GM18517 (cell line): Measurements from ENCODE around the gene CBX6.
"Not testable (repeated sequence)": the region's sequence is repeated elsewhere in the genome, so short reads cannot be mapped to it uniquely, and the experiment has no call there.

Experiments used
- ATAC-seq: cut with Tn5 transposase; IDR thresholded peaks from one replicate; pipeline ENCODE4 v1.9.1; 2021; ENCODE audit warnings: mild to moderate bottlenecking, moderate library complexity; ENCODE audit not compliant: unreplicated experiment

Gene CBX6

DNA sequence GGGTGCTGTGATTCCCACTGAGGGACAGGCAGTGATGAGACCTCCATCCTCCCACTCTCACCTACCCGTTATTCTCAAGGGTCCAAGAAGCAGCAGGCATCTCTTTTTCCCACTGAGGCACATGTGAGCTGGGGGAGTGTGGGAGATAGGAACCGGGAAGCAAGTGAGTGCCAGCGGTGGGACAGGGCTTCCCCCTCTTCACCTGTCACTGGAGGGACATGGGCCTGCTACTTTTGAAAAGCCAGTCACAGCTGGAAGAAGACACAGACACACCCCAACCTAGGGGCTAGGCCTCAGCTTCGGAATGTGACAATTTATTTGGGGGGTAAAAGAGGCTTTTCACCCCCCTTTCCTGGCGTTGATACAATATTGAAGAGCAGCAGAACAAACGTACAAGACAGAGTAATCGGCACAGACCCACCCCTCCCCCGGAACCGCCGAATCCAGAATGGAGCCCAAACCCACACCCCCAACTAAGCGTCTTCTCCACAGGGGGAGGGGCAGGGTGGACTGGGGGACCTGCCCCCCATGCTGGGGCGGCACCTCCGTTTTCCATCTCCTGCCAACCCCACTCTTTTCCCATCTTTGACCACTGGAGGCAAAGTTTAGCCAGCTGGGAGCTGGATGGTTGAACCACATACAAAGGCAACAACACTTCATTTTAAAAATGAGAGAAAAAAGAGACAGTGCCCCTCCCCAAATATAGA, 10.7 kb downstream of the CBX6 start:
- ATAC-seq = no peak

DNA sequence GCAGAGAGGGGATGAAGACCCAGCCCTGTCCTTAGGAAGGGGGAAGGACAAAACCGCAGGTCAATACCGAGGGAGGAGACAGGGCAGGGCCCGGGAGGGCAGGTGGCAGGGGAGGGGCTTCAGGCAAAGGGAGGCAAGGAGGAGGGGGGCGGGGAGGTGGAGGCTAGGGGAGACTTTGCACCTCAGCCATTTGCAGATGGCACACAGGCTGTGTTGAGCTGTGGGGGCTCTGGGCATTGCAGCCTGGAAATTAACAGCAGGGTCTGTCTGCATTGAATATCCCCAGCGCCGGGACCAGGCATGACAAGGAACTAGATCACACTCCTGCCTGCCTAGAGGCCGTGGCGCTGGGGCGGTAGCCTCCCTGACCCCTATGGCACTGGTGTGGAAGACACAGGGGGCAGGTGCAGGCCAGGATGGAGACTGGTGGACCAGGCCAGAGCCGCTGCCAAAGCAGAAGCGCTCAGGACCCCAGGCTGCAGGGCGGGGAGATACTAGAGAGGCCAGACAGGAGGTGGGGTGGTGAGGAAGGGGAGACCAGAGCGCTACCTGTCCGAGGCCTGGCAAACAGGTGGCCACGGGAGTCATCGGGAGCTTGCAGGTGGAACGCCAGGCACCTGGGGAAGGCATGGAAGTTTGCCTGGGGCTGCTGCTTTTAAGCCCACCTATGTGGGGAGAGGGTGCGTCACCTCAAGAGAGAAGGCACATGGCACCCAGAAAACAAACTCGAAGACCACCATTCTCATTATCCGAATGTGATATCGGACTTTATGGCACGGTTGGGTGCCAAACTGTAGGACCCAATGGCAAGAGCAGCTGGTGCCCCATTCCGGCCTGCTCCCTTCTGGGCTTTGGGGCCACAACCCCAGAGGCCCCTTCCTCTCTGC, 11.5 kb downstream of the CBX6 start:
- no peak for ATAC-seq

DNA sequence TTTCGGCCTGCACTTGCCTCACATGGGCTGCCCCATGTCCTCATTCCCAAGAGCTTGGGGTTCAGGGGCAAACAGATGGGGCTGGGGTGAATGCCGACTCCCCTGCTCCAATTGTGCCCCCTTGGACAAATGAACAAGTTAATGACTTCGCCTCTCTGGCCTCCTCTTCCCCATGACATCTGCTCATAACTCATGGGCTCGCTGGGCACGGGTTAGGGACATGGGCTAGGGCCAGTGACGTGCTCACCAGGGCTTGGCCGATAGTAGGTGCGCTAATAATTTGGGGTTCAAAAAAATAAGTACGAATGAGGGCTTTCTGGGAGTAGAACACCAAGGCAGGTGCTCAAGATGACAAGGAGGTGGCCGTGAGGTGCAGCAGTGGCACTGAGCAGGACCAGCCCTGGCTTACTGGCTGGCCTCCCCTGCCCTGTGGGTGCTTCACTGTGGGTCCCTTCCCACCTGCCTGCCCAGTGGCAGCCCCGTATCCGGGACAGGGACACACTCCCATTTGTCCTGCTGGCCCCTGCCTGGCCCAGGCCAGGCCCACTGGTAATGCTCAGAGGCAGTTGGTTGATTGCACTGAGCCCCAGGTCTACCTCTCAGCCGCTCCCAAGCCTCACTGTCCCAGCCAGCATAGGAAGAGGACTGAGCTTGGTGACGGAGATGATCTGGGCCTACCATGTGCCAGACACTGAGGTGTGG, 12.3 kb downstream of the CBX6 start:
- no peak for ATAC-seq

DNA sequence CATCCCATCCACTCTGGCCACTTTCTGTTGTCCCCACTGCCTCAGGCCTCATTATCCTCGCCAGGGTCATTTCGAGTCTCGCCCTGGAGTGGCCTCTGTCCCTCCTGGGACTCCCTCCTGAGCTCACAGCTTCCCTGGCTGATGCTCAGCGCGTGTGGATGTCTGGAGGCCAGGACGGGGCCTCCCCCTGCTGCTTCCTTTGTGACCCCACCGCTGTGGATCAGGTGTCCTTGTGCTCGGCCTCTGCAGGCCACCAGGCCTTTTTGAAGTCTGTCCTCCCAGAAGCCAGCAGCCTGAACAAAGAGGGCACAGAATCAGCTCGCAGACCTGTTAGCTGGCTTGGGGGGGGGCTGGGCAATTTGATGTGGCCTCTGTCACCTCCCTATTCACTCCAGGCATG, 13.5 kb downstream of the CBX6 start:
- ATAC-seq = no peak

DNA sequence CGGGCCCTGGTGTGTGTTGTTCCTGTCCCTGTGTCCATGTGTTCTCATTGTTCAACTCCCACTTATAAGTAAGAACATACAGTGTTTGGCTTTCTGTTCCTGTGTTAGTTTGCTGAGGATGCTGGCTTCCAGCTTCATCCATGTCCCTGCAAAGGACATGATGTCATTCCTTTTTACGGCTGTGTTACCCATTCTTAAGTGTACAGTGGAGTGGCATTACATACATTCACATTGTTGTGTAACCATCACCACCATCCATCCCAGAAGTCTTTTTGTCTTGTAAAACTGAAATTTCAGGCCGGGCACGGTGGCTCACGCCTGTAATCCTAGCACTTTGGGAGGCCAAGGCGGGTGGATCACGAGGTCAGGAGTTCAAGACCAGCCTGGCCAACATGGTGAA, 17.5 kb downstream of the CBX6 start:
- ATAC-seq = not testable (repeated sequence)

DNA sequence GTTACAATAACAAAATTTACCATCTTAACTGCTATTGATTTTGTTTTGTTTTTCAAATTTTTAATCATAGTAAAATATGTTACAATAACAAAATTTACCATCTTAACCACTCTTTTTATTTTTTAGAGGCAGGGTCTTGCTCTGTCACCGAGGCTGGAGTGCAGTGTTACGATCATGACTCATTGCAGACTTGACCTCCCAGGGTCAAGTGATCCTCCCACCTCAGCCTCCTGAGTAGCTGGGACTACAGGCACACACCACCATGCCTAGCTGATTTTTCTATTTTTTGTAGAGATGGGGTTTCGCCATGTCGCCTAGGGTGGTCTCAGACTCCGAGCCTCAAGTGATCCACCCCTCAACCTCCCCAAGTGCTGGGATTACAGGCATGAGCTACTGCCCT, 18.1 kb downstream of the CBX6 start:
- not testable (repeated sequence) for ATAC-seq

DNA sequence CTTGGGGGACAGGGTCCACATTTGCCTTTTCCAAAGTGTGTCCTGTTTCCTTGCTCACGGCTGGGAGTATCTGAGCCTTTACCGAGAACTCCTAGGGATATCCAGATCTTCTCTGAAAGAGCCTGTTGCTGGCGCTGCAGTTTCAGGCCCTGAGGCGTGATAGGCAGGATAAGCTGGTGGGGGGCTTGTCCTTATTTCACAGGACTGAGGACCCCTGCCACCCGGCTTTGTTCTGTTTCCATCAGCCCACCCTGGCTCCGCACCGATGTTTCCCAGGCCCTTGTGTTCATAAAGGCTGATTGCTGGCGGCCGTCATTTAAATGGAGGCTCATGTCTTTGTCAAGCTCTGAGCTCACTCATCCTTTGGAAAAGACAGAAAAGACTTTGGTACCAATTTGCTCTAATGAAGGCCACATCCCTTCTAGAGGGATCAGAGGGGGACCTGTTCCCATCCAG, 18.8 kb downstream of the CBX6 start:
- ATAC-seq = no peak

DNA sequence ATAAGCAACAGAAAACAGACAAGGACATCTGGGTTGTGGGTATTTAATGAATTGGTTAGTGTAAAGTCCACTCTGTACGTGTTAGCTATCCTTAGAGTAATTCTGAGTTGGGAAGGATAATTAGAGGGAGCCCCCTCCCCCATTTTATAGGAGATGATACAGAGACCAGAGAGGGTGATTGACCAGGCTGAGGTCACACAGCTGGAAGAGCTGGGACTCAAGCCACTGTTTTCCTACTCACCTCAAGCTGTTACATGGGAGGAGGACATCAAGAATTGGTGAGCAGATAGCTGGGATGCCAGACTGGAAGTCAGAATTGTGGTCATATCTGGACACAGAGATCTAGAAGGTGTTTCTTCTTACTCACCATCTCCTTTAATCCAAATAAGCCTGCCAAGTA, 19.5 kb downstream of the CBX6 start:
- ATAC-seq = no peak

DNA sequence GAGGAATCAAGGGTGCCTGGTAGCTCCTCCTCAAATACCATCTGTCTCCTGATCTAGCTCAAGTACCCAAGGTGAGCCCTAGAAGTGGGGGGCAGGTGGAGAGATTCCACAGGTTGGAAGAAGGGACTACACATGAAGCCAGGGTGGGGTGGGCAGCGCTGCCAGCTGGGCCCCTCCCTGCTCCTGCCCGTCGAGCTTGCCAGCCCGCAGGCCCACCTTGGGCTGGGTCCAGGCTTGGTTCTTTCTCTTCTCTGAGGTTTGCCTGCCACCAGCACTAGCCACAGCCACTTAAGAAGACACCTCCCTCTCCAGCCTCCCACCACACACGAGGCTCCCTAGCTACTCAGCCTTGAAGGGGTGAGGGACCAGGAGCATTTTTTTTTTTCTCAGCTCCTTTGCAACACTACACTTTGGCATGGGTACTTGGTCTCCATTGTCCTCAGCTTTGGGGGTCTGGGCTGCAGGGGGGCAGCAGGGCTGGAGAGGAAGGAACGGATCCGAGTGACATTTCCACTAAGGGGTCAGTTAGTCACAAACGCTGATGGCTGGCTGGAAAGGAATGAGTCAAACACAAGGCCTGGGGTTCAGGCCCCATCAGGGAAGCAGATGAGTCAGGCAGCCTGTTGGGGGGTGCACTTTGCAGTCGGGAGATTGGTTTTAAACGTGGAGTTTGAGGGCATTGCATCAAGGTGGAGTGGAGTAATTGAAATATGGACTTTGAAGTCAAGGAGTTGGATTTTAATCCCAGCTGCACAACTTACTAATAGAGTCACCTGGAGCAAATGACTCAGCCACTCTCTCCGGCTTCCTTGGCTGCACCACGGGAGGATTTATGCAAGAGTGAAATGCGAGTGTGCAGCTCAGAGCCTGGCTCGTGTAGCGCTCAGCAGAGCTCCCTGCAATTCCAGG, 20.8 kb downstream of the CBX6 start:
- ATAC-seq = no peak

DNA sequence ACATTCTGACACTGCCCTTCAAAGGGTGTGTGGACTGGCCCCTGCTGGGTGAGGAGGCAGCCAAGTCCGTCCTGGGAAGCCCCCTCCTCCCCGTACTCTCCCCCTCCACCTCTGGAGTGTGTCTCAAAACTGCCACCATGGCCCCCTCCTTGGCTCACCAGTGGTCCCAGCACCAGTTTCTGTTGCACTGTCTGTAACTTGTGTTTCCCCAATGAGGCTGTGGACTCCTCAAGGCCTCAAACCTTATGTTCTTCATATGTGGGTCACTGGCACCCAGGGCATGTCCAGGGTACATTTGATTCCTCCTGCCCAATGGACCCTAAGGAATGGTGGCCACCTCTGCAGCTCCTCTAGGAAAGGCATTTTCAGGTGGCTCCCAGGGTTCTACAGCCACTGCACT, 21.6 kb downstream of the CBX6 start:
- no peak for ATAC-seq

DNA sequence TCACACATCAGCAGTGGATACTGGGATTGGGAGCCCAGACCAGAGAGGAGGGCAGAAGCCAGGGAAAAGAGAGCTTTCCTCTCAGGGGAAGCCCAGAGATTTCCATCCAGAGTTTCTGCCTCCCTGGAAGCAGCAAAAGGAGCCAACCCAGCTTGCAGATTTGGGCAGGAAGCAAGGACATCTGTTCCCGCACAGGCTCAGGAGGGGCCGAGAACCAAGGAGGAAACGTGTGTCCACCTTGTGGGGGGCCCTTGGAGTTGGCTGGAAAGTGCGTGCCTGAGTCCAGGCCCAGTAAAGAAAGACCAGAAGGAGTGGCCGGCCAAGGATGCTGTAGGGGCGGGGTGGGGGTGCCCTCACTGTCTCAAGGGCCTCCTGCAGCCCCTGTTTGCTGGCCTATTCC, 22.2 kb downstream of the CBX6 start:
- no peak for ATAC-seq

DNA sequence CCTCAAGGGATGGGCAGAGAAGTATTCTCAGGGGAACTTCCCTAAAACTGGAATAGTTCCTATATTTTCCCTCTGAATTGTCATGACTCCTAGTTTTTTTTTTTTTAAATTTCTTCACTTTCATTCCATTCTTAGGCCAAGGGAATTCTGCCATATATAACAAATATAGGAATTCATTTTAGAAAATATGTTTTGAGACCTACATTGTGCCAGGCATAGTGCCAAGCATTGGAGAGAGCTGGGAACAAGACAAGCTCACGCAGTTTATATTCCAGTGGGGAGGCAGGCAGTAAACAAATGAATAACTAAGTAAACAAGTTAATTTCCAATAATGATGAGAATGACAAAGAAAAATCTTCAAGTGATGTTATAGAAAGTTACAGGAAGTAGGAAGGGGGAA, 25.6 kb downstream of the CBX6 start:
- no peak for ATAC-seq

DNA sequence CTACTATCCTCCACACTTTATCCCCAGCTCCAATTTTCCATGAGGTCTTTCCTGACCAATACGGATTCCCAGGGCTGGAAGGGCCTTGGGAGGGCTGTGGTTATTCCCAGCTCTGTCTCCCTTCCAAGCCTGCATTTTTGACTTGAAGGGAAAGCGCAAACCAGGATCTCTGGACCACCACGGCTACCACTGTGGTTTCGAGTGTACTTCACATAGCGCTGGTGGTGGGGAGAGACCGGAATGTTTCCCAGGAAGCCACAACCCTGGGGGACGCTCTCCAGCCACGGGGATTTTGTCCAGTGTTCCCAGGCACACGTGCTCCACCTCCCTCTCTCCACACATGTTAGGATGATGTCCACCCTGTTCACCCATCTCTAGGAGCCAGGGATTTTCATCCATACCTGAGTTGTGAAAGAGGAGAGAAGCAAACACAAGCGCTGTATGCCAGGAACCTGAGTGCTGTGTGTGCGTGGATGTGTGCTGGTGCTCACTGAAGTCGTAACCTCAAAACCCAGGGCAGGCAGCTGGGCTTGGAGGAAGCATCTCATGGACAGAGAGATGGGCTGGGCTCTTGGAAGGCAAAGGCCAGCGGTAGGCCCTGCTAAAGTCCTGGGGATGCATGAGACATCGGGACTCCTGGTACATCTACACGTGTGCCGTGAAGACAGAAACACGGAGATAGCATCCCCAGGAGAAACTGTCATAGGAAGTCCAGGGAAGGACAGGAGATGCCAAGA, 26.8 kb downstream of the CBX6 start:
- ATAC-seq = no peak

DNA sequence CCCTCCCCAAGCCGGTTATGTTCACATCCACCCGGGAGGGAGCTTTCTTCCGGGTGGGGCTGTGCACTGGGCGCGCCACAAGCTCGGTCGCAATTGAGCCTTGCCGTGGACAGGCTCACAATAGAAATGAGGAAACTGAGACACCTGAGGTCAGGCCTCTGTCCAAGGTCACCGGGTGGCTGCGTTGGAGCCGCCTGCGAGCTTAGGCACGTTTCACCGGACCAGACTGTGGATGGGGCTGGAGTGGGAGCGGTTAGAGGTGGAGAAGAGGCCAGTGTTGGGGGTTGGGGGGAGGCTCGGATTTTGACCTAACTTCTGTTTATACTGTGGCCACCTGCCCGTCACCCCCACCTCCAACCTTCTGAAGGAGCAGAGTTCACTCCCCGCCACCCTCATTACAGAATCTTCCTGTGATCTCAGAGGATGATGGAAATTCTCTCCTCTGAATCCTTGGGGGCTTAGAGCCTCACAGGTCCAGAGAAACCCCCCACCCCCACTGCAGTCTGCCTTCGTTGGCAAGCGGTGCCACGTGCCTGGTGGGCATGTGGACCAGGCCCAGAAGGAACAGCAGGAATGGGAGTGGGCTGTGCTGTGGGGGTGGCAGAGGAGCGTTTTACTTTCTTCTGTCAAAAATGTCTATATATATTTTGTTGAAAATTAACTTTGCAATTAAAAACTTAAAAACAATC, 27.6 kb downstream of the CBX6 start:
- no peak for ATAC-seq

DNA sequence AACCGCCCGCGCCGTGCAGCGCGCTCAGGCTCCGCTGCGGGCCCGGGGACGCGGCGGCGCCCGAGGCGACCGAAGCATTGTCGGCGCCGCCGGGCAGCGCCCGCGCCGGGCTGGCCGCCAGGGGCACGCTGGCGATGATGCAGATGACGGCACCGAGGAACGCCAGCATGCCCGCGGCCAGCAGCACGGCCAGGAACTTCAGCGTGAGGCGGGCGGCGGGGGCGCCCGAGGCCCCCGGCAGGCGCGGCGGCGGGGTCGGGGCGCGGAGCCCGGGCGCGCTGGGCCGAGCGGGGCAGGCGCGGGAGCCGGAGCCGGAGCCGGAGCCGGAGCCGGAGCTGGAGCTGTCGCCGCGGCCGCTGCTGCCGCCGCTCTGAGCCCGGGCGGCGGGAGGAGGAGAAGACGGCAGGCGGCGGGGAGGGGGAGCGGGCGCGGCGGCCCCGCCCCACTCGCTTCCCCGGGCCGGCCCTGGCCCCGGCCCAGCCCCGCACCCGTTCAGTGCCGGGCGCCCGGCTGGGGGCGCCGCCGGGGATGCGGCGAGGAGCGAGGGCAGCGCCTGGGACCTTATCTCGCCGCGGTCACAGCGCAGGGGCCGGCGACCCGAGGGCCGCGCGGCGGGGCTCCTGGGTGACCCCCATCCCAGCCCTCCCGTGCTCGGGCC, 28.2 kb downstream of the CBX6 start, which contains the start of gene NPTXR:
NPTXR (minus strand) TSS at position 372 of the 658 bp plus-strand sequence.
- ATAC-seq = no peak

DNA sequence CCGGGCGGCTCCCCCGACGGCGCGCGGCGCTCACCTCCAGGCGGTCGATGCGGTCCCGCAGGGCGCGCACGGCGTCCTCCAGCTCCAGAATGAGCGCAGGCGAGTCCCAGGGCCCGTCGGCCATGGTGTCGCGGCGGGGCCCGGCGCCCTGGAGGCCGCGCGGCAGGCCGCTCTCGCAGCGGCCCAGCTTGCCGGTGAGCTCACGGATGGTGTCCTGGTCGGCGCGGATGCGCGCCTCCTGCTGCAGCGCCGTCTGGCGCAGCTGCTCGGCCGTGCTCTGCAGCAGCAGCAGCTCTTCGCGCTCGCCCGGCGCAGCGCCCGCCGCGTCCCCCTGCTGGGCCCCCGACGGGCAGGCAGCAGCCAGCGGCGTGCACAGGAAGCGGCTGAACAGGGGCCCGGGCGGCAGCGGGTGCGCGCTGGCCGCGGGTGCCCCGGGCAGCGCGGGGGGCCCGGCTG, 28.8 kb downstream of the CBX6 start:
- no peak for ATAC-seq

DNA sequence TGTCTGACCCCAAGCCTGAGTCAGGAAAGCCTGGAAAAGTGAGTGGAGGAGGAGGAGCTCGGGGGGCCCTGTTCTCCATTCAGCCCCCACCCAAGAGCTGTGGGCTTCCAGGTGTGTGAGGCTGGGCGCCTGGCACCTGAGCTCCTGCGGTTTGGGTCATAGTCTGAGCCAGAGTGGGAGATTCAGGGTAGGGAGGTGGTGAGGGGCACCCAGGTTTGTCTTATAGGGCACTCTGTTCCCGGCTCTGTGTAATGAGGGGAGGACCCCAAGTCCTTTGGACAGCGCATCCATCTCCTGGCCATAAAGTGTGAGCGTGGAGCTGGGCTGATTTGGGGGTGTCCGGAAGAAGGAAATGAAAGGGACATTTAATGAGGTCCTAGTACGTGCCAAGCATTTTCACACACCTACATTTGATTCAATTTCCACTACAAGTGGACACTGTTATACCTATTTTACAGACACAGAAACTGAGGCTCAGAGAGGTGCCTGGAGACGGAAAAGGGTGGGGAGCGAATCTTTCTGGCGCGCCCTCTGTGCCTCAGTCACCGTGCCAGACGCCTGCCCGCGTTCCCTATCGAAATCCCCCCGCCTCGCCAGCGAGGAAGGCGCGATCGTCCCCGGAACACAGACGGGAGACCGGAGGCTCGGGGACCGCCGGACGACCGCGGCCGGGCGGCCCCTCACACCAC, 29.4 kb downstream of the CBX6 start:
- no peak for ATAC-seq

DNA sequence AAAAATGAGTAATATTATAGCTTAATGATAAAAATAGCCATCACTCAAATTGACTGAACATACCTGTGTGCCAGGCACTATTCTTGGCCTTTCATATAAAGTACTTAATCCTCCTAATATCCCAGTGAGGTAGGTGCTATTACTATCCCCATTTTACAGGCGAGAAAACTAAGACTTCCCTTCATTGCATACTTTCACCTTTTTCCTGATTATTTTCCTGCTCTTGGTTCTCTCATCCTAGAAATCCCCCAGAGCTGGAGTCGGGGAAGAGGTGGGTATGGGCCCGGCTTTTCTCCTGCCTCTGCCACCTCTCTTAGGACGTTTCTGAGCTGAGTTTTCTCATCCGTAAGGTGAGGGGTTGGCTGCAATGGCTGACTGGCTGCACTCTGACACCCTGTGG, 30.4 kb downstream of the CBX6 start:
- no peak for ATAC-seq
